ENCODE data around the gene CHCHD6. TPM values are rescaled to one million over a fixed set of nuclear protein-coding genes. Genes with fewer than 3 reads are reported as not detected.
A peak's percentile ranks its signal among the peaks of the same experiment; 100 is the strongest.

The CHCHD6 gene
- polyA plus RNA-seq, 4 donors = 16.1 to 24.0 (median 18.6) TPM

- DNase-seq (ENCODE audit: low read depth in 4 of 4, low spot score in 3 of 4) = no peak
Observed at GRCh38 chr3:126667631-126668449, 36.2 kb upstream of the CHCHD6 start.

- no peak for DNase-seq (ENCODE audit: low read depth in 4 of 4, low spot score in 3 of 4)
Observed at GRCh38 chr3:126668450-126669401, 35.3 kb upstream of the CHCHD6 start.

DNA sequence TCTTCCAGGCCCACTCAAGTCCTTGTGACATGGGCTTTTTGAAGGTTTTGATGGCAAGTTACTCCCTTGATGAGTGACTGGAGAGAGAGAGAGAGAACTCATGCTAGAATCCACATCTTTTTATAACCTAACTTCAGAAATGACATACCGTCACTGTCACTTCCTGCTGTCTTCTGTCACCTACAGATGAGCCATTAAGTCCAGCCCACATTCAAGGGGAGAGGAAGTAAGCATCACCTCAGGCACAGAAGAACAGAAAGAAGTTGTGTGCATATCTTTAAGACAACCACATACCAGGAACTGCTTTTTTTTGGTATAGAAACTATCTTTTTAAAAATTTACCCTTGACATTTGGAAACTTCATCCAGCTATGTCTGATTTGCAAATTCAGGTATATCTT, 32.5 kb upstream of the CHCHD6 start:
- no peak for DNase-seq (ENCODE audit: low read depth in 4 of 4, low spot score in 3 of 4)

DNA sequence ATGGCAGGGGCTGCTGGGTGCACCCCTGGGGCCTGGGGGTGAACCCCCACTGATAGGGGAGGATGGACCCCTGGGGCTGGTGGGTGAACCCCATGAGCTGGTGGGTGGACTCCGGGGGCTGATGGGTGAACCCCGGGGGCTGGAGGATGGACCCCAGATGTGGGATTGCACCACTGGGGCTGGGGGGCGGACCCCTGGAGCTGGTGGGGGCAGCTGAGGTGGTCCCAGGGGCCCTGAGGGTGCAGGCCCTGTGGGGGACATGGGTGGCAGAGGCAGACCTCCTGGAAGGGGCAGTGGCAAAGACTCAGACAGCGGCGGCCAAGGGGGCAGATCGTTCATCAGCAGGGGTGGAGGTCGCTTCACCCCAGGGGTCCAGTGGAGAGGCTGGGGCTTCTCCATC, 31.7 kb upstream of the CHCHD6 start:
- no peak for DNase-seq (ENCODE audit: low read depth in 4 of 4, low spot score in 3 of 4)

DNA sequence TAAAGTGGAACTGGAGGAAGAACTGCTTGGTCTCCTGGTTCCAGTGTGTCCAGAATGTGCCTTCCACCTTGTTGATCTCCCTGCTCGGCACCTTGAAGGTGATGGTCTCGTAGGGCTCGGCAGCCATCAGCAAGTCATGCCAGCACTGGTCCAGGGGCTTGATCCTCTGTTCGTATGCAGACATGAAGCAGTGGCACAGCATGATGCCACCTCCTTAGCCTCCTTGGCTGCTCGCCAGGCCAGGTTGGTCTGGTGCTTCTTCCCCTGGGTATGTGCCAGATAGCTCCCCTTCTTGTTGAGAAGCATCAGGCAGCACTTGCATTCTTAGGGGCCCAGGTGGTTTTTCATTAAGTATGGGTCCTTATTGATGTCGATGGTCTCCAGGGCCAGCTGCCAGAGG, 31.3 kb upstream of the CHCHD6 start:
- DNase-seq (ENCODE audit: low read depth in 4 of 4, low spot score in 3 of 4) = no peak

DNA sequence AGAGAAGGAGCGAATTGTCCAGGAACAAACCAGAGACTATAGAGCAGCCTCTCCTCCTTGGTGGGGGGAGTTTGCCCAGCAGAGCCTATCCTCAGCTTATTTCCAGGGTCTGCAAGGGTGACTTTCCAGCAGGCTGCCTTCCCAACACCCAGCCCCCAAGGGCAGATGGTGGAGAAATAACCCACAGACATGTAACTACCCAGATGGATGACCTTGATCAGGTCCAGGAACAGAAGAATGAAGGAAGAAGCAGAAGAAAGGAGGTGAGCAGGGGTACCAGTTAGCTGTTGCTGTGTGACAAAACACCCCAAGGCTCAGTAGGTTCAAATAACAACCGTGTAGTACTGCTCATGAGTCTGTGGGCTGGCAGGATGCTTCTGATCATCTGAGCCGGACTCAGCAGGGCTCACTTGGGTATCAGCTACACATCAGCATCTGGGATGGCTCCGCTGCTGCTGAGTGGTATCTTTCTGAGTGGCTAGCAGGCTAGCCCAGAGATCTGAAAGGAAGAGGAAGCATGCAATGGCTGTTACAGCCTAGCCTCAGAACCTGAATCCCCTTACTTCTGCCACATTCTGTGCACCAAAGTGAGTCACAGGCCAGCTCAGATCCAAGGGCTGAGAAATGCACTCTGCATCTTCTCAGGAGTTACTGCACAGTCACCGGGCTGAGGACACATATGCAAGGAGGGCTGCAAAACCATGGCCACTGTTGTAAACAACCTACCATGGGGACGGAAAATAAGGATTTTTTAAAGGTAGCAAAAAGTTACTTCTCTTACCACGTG, 26.9 kb upstream of the CHCHD6 start:
- no peak for DNase-seq (ENCODE audit: low read depth in 4 of 4, low spot score in 3 of 4)

DNA sequence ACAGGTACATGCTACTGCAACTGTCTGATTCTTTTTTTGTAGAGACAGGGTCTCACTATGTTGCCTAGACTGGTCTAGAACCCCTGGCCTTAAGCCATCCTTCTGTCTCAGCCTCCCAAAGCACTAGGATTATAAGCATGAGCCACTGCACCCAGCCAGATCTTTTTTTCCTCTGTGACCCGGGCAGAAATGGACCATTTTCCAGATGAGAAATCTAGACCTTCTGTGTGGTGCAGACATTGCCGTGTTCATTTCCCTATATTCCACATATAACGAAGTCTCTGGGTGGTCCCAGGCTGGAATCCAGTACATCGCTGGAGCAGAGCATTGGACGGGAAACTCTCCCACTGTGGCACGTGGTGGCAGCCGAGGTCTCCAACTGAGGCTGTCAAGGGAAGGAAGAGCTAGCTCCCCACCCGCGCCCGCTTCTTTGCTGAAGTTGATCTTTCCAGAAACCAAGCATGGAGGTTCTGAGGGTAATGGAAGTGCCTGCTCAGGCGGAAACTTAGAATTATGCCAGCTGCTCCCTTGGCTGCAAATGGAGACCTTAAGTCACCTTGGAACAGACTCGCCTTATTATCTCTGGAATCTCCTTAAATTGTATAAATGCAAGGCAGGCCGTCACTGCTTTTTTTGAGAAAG, 26.1 kb upstream of the CHCHD6 start:
- no peak for DNase-seq (ENCODE audit: low read depth in 4 of 4, low spot score in 3 of 4)

- DNase-seq (ENCODE audit: low read depth in 4 of 4, low spot score in 3 of 4) = no peak
Observed at GRCh38 chr3:126678693-126679317, 25.2 kb upstream of the CHCHD6 start.

- DNase-seq (ENCODE audit: low read depth in 4 of 4, low spot score in 3 of 4) = peak in 1 of 4 donors; percentile 64
Observed at GRCh38 chr3:126679318-126679751, 24.7 kb upstream of the CHCHD6 start.

DNA sequence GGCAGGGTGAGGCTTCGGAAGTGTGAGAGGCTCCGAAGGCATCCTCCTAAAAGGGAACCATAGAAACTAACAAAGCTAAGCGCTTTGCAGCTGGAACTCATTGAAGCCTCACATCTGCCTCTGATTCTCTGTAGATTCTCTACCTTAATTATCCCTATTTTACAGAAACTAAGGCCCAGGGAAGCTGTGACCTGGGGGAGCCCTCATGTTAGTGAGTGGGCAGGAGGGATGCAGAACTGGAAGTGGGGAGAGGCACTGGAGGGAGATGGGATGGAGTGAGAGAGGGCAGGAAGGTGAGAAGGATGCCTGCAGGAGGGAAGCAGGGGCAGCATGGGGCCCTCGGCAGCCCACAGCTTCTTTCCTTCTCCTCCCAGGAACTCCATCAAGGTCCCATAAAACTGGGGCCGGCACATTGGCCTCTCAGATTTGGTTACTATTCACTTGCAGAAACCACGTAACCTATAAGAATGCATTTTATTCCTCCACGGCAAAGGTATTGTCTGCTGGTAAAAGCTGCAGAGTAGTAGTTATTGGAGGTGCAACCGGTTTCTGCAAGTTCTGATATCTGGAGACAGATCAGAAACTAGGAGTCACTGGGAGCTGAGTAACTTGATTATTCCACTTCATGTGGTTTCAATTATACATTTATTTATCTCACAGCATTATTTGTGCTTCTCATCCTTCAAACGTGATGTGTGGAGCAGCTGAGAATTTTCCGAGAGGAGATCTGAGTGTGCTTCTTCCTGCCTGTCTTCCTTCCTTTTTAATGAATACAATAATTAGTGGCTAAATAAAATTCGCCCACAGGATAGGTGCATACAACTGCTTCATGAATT, 24.0 kb upstream of the CHCHD6 start:
- DNase-seq (ENCODE audit: low read depth in 4 of 4, low spot score in 3 of 4) = no peak

DNA sequence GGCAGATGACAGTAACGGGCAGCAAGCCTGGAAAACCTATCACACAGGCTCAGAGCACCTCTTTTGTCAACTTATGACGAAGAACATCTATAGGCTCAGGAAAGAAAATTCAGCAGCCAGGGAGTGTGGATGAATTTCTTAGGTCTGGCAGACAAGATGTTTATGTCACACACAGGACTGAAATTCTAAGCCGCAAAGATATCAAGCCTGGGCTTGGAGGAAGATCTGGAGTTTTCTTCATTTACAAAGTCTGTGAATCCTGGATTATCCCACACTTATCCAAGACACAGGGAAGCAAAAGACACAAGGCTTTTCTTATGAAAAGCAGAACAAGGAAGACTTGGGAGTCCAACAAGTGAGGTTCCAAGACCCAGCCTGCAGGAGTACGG, 23.4 kb upstream of the CHCHD6 start:
- no peak for DNase-seq (ENCODE audit: low read depth in 4 of 4, low spot score in 3 of 4)

GRCh38 chr3:126682009-126682408, 22.0 kb upstream of the CHCHD6 start:
- DNase-seq (ENCODE audit: low read depth in 4 of 4, low spot score in 3 of 4) = no peak

DNA sequence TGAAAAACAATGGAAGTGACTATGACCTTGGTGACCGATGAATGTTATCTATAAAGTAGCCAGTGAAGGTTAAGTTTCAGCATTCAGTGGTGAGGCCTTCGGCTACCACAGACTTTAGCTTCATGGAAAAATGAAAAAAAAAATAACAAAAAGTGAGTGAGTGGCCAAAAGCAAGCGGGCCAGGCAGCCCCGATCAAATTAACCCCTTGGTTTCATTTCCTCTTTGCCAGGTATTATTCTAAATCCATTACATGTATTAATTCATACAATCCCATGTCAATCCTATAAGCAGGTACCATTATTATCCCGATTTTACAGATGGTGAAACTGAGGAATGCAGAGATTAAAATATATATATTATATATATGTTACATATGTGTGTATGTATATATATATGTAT, 21.0 kb upstream of the CHCHD6 start:
- no peak for DNase-seq (ENCODE audit: low read depth in 4 of 4, low spot score in 3 of 4)

- peak in 1 of 4 donors; percentile 26 for DNase-seq (ENCODE audit: low read depth in 4 of 4, low spot score in 3 of 4)
Observed at GRCh38 chr3:126684218-126684751, 19.8 kb upstream of the CHCHD6 start.

- DNase-seq (ENCODE audit: low read depth in 4 of 4, low spot score in 3 of 4) = no peak
Observed at GRCh38 chr3:126685021-126685420, 19.0 kb upstream of the CHCHD6 start.

- no peak for DNase-seq (ENCODE audit: low read depth in 4 of 4, low spot score in 3 of 4)
Observed at GRCh38 chr3:126685493-126685892, 18.5 kb upstream of the CHCHD6 start.

GRCh38 chr3:126691765-126692164, 12.3 kb upstream of the CHCHD6 start:
- no peak for DNase-seq (ENCODE audit: low read depth in 4 of 4, low spot score in 3 of 4)

GRCh38 chr3:126692858-126693257, 11.2 kb upstream of the CHCHD6 start:
- DNase-seq (ENCODE audit: low read depth in 4 of 4, low spot score in 3 of 4) = no peak

- no peak for DNase-seq (ENCODE audit: low read depth in 4 of 4, low spot score in 3 of 4)
Observed at GRCh38 chr3:126693921-126694320, 10.1 kb upstream of the CHCHD6 start.

Data from left renal pelvis (tissue), 4 donors.